ENCODE results near the gene ITPR2. TPM values are rescaled to one million over a fixed set of nuclear protein-coding genes. Genes with fewer than 3 reads are reported as not detected.

The ITPR2 gene
- total and polyA plus RNA-seq, 2 of the 8 experiments (the other 6 are each of a cell fraction or from before 2014, with no cell fraction given), result 4.1 to 48.3 TPM

DNA sequence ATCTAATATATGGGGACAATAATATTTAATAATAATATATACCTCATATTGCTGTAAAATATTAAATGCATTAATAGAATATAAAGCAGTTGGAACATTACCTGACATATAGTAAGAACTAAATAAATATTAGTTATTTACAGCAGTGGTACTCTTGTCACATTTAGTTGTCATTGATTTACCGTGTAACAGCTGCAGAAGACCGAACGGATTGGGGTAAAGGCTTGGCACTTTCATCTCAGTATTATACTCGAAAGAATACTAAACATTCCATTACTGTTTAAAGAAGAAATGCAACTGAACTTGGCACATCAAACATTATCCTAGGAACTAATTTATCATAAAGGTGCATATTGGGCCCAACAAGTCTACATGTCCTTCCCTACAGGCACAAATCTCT, 61.1 kb downstream of the ITPR2 start:
- Histone ChIP-seq H3K36me3 (ENCODE audit: control insufficient read depth in 2 of 4, insufficient read depth in 4 of 4, low read length in 3 of 4) (no peaks in the 10 kb centered on the region), H3K27ac (ENCODE audit: low read depth, low read length) (no peak overlapping the region), H3K18ac (ENCODE audit: extremely low read depth, low read length) (no peak overlapping the region), H4K5ac (ENCODE audit: insufficient read length, low read depth, low read length) (no peak overlapping the region), H3K9ac (replicated peaks in 1 of 4; ENCODE audit: extremely low read depth in 1 of 4, low read depth in 3 of 4, low read length in 3 of 4) (no peak overlapping the region), H2BK20ac (ENCODE audit: low read length) (no peak overlapping the region), H2BK12ac (ENCODE audit: low read depth, low read length) (no peak overlapping the region), H3K23ac (ENCODE audit: insufficient read length) (no peak overlapping the region), H2AFZ (ENCODE audit: low read length) (no peak overlapping the region), H3K14ac (ENCODE audit: insufficient read length) (no peak overlapping the region), H3K56ac (replicated peaks; ENCODE audit: insufficient read length, low read depth, low read length) (no peak overlapping the region), H4K91ac (replicated peaks; ENCODE audit: insufficient read length, low read length) (no peak overlapping the region), H3K4ac (replicated peaks; ENCODE audit: insufficient read length, low read depth, low read length) (no peak overlapping the region), H2BK5ac (ENCODE audit: low read depth, low read length) (no peak overlapping the region), H3K79me2 (ENCODE audit: control insufficient read depth in 1 of 2, insufficient read depth in 2 of 2, low read length in 2 of 2) (no peaks in the 10 kb centered on the region; a peak in 1 of 4 replicates), H4K20me1 (replicated peaks in 1 of 2; ENCODE audit: control insufficient read depth in 1 of 2, insufficient read depth in 2 of 2, low read length in 2 of 2) (no peaks in the 10 kb centered on the region), H2BK120ac (replicated peaks; ENCODE audit: low read depth, low read length) (no peak overlapping the region), H2AK5ac (ENCODE audit: low read depth, low read length) (no peak overlapping the region), H4K8ac (ENCODE audit: extremely low read depth, insufficient read depth, low read length) (no peak overlapping the region), H3K9me3 (ENCODE audit: insufficient read depth in 2 of 2, low read depth in 1 of 2, low read length in 1 of 2) (0 out of 4 replicates have a peak, but pooled peaks cover 0 to 2% of the 10 kb centered on the region in 2 experiments), H3K4me2 (ENCODE audit: insufficient read depth in 1 of 2, low read depth in 2 of 2, low read length in 2 of 2) (no peak overlapping the region), H3K27me3 (replicated peaks in 1 of 4; ENCODE audit: control insufficient read depth in 3 of 4, extremely low read depth in 1 of 4, insufficient read depth in 3 of 4, low read length in 3 of 4) (no peaks in the 10 kb centered on the region; a peak in 1 of 7 replicates), H3K4me1 (replicated peaks in 1 of 4; ENCODE audit: control insufficient read depth in 3 of 4, insufficient read depth in 4 of 4, low read length in 3 of 4) (no peaks in the 10 kb centered on the region), H3K79me1 (ENCODE audit: low read depth, low read length) (no peaks in the 10 kb centered on the region), H2BK15ac (ENCODE audit: low read length) (no peak overlapping the region), H3K23me2 (ENCODE audit: low read depth, low read length) (no peaks in the 10 kb centered on the region; the same call in 1 of the 2 replicates), H3K4me3 (ENCODE audit: extremely low read depth in 1 of 4, insufficient read depth in 2 of 4, low read depth in 3 of 4, low read length in 4 of 4) (no peak overlapping the region)
- 96% methylated on average over 4 of the region's 4 CpGs; no CpG with 5 or more reads in 1 of the 2 experiments for WGBS, 2 experiments (ENCODE audit: extremely low coverage in 1 of 2, insufficient coverage in 1 of 2, insufficient read length in 1 of 2, insufficient replicate concordance in 2 of 2, low coverage in 1 of 2, low lambda C conversion rate in 2 of 2, missing lambda C conversion rate in 1 of 2)
- DNase-seq (ENCODE audit: low read depth in 1 of 2, low spot score in 2 of 2) (no peak), FAIRE-seq (no peak)
- CTCF ChIA-PET (ENCODE audit: partially characterized antibody), result no interaction called here
- TF ChIP-seq TAF7 (optimal IDR thresholded peaks at IDR 0.05; ENCODE audit: borderline replicate concordance, low read depth, low read length) (no peak), KDM5A (IDR thresholded peaks at IDR 0.05; ENCODE audit: low read length) (no peak), EGR1 (IDR thresholded peaks at IDR 0.05; ENCODE audit: borderline replicate concordance, low read depth, low read length) (no peak), BRCA1 (IDR thresholded peaks at IDR 0.05; ENCODE audit: low read depth, low read length) (no peak), BCL11A (IDR thresholded peaks at IDR 0.05; ENCODE audit: low read depth in 2 of 2, low read length in 2 of 2) (no peak), NANOG (IDR thresholded peaks at IDR 0.05; ENCODE audit: insufficient read depth, low read depth, low read length, poor library complexity, severe bottlenecking) (no peak), YY1 (IDR thresholded peaks at IDR 0.05; ENCODE audit: low read depth, low read length) (no peak), CEBPB (IDR thresholded peaks at IDR 0.05; ENCODE audit: low read depth, low read length) (no peak)
- TF ChIP-seq, protein P1, sequence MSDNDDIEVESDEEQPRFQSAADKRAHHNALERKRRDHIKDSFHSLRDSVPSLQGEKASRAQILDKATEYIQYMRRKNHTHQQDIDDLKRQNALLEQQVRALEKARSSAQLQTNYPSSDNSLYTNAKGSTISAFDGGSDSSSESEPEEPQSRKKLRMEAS (IDR thresholded peaks at IDR 0.05), result no peak
- TF ChIP-seq, protein P2, sequence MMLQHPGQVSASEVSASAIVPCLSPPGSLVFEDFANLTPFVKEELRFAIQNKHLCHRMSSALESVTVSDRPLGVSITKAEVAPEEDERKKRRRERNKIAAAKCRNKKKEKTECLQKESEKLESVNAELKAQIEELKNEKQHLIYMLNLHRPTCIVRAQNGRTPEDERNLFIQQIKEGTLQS (IDR thresholded peaks at IDR 0.05; ENCODE audit: insufficient read depth, low read depth, low read length), result no peak
- POLR2A ChIA-PET (ENCODE audit: partially characterized antibody), result no interaction called here
